A549 (cell line): Measurements from ENCODE around the gene EEFSEC.

Source experiments
- CEBPB ChIP-seq, 2 experiments: fragments of >200 bp in 1 of 2; sonication (Bioruptor Twin) in 1 of 2; formaldehyde crosslinking in 1 of 2; IDR thresholded peaks; 2 replicates each; pipeline ENCODE4 v1.6.1; 2012 to 2016
- CHD2 ChIP-seq: fragments of 150-350 bp; IDR thresholded peaks from 2 replicates; pipeline ENCODE4 v1.6.1; 2014; ENCODE audit warnings: low read length; ENCODE audit not compliant: partially characterized antibody
- CTCF ChIP-seq: fragments of >200 bp; sonication (Bioruptor Twin); formaldehyde crosslinking; IDR thresholded peaks from 3 replicates; pipeline ENCODE4 v1.5.1; 2016
- EP300 ChIP-seq, 2 experiments: fragments of >200 bp; sonication (Bioruptor Twin); formaldehyde crosslinking; IDR thresholded peaks; 2 replicates in 1 of 2; 3 replicates in 1 of 2; pipeline ENCODE4 v1.6.1; 2016 to 2017
- MAX ChIP-seq: IDR thresholded peaks from 2 replicates; pipeline ENCODE4 v1.6.1; 2012
- MAZ ChIP-seq: fragments of 150-350 bp; IDR thresholded peaks from 2 replicates; pipeline ENCODE4 v1.6.1; 2014; ENCODE audit warnings: antibody characterized with exemption, low read depth, low read length, borderline replicate concordance
- NR3C1 ChIP-seq: fragments of >200 bp; sonication (Bioruptor Twin); formaldehyde crosslinking; IDR thresholded peaks from 3 replicates; pipeline ENCODE4 v1.6.1; 2017

- TF ChIP-seq CTCF, result no peak
- no peak for TF ChIP-seq EP300 (IDR thresholded peaks at IDR 0.05)
- no peak for TF ChIP-seq CHD2
- TF ChIP-seq MAX, result no peak
- TF ChIP-seq MAZ, result no peak
- TF ChIP-seq CEBPB (IDR thresholded peaks at IDR 0.05), result no peak
- no peak for TF ChIP-seq NR3C1
Observed at GRCh38 chr3:128239304-128239703, 86.0 kb downstream of the EEFSEC start.
